HG03108 (cell line): Measurements from ENCODE around the gene TMCC2.

Experiments
- ATAC-seq: cut with Tn5 transposase; IDR thresholded peaks from one replicate; pipeline ENCODE4 v1.9.1; 2021; ENCODE audit warnings: moderate library complexity; ENCODE audit not compliant: unreplicated experiment

Gene TMCC2

DNA sequence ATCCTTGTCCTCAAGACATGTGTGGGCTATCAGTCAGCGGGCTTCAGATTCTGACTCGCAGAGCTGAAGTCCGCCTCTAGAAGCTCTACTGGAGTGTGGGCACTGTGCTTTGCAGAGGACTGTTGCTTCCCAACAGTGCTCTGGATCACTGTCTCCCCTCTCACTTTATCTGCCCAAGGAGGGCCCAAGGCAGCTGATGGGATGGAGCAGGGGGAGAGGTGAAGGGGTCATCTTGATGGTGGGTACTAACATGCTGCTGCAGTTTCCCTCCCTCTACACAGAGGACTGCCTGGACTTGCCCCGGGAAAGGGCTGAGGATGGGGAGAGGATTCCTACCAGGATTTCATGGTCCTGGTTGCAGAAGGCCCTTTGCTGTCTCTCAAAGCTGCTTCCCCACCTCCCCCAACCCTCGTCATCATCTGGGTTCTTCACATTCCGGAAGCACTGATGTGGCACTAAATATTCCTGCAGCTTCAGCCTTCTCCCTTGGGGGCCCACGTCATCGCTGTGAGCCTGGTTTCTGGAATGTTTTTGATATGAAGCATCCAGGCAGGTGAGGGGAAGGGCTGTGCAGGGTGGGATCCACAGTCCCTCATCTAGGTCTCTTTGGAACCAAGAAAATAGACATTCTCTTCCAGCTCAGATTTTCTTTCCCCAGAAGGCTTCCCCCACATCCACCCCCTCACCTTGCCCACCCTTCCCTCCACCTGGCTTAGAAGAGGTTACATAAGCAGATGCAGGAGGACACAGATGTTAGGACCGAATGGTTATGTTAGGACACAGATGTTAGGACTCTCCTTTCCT is 70.6 kb downstream of the TMCC2 start:
- ATAC-seq, result no peak

- ATAC-seq, result no peak
Observed at GRCh38 chr1:205300149-205300548, 72.4 kb downstream of the TMCC2 start.

DNA sequence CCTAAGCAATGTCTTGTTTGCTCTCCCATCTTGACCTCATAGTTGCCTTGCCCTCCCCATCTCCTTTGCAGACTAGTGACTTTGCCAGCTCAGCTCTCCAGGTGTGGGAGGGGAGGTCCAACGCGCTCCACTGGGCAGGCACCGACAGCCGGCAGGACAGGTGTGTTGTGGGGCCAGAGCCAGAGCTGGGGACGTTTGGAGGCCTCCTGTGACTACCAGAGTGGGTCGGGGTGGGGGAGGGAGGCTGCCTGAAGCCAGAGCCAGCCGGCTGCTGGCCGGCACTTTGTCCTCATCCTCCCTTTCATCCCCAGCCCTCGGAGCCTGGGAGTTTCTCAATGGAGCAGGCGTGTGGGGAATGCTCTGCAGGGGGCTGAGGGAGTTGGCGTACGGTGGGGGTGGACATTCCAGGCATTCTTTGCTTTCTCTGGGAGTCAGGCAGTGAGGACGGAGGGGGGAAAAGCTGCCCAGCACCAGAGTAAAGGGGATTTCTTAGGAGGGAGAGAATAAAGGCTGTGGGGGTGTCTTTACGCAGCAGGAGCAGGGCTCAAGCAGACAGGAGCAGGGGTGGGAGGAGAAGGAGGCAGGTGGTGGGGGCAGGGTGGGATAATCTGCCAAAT is 73.6 kb downstream of the TMCC2 start:
- no peak for ATAC-seq

DNA sequence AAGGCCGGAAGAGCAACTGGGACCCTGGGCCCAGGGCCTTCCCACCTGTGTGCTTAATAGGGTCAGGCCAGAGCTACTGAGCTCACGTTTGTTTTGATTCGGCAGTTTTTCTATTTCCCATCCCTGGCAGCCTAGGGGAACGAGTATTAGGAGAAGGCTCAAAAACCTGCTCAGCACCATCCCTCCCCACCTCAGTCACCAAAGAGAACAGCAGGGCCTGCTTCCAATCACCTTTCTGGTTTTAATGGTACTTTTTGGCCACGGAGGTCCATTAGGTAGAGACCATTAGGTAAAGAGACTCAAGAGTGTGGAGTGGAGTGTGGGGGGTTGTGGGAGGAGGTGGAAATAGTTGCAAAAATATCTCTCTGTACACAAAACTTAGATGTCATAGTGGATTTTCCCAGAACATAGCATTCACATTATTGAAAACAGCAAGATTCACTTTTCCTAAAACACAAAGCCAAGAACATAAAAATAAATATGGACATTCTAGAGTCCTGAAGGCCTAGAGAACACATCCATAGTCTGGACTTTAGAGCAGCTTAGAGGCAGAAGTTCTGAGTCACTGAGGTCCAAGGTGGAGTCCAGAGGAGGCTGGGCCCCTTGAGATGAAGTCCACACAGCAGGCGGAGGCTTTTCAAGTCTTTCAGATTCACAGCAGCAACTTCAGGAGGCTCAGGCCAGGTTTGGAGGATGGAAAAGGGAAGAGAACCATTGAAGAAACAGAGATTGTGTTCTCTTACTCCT is 74.3 kb downstream of the TMCC2 start:
- no peak for ATAC-seq

DNA sequence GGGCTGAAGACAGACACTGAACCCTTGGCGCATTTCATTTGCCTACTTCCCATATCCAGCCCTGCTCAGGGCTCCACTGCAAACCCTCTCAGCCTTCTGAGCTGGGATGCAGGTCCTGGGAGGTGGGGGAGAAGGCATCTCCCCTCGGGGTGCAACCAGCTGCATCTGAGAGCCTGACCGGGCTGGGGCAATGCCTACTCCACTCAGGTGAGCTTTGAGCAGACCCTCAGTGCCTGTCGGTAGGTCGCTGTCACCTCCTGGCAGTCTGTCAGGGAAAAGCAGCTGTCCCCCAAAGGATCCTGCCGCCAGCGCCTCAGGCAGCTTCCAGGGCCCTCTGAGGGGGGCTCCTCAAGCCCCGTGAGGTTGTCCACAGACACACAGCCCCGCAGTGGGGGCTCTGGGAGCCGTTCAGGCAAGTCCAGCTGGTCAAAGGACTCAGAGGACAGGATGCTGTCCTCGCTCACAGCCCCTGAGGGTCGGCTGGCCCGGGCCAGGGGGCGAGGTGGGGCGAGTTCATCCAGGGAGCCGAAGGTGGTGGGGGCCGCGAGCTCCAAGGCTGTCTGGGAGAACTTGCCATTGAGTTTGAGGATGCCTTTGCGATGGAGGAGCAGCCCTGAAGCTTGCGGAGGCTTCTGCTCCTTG is 75.6 kb downstream of the TMCC2 start:
- ATAC-seq, result no peak

DNA sequence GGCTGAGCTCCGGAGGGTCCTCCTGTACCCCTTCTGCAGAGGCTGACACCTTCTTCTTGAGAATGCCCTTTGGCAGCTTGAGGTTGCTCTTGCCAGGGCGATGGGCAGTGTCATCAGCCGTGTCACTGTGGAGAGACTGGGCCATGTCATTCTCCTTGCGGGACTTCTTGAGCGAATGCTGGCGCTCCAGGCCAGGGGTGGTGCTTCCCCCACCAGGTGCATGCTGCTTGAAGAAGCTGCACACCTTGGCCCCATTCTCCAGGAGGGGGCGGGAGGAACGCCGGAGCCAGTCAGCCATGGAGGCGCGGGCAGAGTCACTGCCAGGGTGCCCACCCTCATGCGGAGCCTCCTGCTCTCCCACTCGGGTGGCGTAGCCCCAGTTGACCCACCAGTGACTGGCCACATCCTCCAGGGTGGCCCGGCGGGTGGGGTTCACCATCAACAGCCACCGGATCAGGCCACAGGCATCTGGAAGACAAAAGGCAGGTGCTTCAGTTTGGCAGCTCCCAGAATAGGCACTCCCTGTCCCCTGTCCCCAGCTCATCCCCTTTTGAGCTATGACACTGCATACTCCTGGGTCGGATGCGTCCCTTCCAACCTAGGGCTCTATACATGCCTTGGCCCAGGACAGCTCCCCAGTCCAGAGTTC is 76.4 kb downstream of the TMCC2 start:
- ATAC-seq, result no peak

DNA sequence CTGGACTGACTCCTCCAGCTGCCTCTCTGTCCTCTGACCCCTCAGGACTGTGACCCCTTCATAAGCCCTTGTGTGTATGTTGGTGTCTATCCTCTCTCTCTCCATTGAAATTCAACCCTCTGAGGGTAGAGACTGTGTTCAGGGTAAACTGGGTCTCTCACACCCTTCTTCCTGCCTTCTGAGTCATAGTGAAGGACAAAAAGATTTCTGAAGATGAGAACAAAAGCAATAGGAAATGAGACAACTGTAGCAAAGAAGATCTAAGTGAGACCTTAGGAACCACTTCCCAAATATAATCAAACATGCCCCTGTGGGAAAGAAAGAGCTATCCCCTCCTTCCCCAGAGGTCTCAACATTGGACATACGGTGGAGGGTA is 76.9 kb downstream of the TMCC2 start:
- no peak for ATAC-seq

DNA sequence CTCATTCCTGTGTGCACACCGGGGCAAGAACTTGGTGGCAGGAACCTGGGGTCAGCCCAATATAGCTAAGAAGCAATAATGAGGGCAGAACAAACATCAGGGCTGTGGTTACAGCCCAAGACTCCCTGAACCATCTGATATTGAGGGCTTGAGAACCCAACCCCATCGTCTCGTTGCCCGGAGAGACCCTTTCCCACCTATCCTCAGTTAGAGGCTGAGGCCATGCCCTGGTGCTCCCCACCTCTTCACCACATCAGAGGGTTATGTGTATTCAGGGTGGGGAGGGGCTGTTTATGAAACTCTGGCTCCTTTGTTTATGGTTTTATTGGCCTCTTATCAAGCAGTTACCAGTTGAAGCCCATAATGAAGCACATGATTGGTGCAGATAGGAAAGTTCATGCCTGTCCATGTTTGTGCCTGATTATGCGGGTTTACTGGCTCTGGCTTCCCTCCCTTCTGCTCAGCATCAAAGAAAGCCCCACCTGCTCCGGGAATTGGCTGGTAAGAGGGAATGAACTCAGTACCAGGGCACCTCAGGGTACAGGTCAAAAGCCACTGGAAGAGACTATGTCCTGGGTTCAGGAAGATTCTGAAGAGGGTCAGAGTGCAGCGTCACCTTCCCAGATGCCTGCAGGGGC is 79.3 kb downstream of the TMCC2 start:
- ATAC-seq, result no peak

- ATAC-seq, result no peak
Observed at GRCh38 chr1:205309741-205310140, 82.0 kb downstream of the TMCC2 start.

DNA sequence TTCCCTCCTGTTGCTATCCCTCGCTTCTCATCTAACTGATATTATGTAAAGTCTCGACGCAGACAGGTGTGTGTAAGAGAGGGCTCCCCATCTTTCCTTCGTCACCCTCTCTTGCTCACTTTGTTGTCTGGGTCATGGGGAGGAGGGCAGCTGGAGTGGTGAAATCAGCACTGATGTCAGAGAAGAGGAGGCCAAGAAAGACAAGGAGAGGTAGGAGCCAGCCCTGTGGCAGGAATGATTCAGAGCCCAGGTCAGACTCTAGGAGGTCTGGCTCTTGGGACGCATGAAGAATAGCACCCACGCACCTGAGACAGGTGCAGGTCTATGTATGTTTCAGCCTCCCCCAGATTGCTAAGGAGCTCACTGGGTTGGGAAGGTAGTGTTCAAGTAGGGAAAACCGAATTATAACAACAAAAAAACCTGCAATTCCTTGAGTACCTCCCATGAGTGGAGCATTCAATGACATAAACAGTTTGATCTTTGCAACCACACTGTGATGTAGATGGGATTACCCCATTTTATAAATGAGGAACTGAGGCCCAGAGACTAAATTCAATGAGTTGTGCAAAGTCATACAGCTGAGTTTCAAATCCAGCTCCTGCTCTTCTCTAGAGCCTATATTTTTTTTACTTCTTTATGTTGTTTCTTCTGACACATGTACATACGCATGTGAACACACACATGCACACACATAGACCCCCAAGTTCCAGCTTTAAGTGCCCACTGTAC is 83.4 kb downstream of the TMCC2 start:
- ATAC-seq, result no peak

DNA sequence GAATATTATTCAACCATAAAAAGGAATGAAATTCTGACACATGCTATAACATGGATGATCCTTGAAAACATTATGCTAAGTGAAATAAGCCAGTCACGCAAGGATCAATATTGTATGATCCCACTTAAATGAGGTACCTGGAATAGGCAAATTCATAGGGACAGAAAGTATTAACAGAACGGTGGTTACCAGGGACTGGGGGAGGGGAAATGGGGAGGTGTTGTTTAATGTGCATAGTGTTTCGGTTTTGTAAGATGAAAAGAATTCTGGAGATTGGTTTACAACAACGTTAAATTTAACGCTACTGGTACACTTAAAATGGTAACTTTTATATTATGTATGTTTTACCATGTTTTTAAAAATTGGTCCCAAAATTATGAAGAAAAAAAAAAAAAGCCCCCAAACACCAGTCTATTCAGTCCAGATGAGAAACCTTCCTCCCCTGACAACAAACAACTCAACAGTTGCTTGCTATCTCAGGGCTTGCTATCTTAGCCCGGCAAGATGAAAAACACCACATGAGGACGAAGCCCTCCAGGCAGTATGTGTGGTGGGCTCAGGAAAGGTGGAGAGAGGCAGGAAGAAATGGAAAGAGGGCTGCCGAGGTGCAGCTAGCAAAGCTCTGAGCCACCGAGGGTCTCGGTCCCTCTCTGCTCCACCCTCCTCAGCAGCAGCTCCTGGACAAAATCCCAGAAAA is 85.3 kb downstream of the TMCC2 start:
- ATAC-seq, result no peak

GRCh38 chr1:205313563-205314308 is 86.0 kb downstream of the TMCC2 start:
- ATAC-seq, result peak; percentile 56

DNA sequence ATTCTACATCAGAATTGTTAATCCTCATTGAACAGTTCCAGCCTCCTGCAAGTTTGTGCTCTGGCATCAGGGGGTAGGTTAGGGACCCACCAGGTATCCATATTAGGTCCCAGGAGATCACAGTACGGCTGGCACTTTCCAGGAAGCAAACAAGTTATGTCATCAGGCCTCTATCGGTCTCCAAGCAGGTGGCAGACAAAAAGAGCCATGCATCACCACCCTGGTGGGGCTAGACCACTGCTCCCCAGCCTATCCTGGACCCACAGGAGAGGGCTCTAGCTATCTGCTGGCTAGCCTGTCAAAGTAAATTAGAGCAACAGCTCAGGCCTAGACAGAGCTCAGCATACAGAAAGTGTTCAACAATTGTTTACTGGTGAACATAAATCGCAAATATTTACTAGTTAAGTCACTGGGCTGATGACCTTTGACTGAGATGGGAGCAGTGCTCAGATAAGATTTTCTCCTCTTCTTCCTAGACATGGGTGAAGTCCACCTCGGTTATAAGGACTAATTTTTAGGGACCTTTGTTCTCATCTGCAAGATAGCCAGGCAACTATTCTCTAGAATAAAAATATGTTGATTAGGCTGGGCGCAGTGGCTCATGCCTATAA is 87.4 kb downstream of the TMCC2 start:
- ATAC-seq, result no peak

DNA sequence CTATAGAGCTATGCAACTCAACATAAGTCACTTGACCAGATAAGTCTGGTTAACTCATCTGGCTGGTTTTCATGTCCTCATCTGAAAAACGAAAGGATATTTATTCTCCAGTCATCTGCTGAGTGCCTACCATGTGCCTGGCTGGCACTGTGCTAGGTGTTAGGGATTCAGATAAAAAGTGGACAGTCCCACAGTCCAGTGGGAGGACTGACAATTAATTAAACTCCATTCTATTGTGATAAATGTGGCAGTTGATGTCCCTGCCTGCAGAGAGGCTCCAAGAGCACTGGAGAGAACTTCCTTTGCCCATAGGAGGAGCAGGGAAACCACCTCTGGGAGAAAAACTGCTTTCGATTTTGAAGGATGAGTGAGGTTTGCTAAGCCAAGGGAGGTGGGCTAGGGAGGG is 88.4 kb downstream of the TMCC2 start:
- ATAC-seq, result no peak

DNA sequence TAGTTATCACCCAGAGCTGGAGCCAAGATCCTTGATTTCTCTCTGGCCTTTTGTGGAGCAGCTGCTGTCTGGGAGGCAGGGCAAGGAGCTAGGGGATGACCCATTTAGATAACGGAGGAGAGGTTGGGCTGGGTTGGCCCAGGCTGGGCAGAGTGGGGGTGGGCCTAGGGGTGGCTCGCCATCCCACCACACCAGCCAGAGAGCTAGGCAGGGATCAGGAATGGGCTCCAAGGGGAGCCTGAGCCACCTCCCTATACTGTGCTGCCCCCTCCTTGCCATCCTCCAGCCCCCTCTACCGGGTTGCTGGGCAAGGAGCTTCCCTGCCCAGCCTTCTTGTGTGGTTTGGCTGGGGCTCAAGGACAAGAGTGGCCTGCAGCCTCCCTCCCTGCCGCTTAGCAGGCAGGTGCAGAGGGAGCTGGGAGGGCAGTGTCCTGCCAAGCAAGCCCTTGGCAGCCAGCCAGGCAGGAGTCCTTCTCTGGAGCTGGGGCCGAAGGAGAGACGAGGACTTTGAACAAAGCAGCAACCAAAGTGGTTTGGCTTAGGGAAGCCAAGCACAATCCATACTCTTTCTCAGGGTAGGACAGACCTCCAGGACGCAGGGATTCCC is 89.7 kb downstream of the TMCC2 start:
- ATAC-seq, result no peak

GRCh38 chr1:205318231-205318991 is 90.7 kb downstream of the TMCC2 start:
- no peak for ATAC-seq
